ENCODE measurements around the gene TFAP2A.

DNA sequence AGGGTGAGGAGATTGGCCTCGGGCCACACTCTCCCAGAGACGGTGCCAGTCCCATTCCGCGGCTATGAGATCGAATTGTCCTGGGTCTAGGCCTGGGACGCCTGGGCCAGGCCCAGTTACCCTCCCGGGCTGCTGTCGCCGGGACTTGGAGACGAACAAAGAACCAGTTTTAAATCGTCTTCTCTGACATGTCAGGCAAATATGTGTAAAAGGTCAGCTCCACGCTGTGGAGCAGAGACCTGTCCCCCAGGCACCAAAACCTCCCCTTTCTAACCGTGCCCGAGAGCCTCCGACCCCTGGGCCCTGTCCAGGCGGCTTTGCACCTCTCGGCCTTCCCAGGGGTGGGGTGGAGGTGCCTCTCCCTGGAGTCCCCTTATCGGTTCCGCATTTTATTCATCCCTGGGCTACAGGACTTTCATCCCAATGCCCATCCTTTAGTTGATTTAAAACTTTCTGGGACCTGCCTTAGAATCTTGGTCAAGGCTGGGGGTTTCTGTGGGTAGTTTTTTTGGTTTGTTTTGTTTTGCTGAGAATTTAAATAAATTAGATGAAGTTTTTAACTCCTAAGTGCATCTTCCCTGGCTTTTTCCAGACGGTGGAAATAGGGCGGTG lies 5.8 kb upstream of the TFAP2A start:
- TF ChIP-seq, protein P1, sequence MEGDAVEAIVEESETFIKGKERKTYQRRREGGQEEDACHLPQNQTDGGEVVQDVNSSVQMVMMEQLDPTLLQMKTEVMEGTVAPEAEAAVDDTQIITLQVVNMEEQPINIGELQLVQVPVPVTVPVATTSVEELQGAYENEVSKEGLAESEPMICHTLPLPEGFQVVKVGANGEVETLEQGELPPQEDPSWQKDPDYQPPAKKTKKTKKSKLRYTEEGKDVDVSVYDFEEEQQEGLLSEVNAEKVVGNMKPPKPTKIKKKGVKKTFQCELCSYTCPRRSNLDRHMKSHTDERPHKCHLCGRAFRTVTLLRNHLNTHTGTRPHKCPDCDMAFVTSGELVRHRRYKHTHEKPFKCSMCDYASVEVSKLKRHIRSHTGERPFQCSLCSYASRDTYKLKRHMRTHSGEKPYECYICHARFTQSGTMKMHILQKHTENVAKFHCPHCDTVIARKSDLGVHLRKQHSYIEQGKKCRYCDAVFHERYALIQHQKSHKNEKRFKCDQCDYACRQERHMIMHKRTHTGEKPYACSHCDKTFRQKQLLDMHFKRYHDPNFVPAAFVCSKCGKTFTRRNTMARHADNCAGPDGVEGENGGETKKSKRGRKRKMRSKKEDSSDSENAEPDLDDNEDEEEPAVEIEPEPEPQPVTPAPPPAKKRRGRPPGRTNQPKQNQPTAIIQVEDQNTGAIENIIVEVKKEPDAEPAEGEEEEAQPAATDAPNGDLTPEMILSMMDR (IDR thresholded peaks at IDR 0.05): no peak
- TF ChIP-seq POLR2A (IDR thresholded peaks at IDR 0.05): no peak

Data from right lobe of liver (tissue), 4 donors.